ENCODE measurements around the gene PDIA2.

Gene PDIA2

GRCh38 chr16:280005-280460 is 2.9 kb upstream of the PDIA2 start (continued):
- TF ChIP-seq ZNF398 (tag by site-specific recombination; IDR thresholded peaks at IDR 0.05) (no peak), ZNF311 (tag by site-specific recombination; IDR thresholded peaks at IDR 0.05; ENCODE audit: borderline replicate concordance) (no peak), YY1 (tag by site-specific recombination; IDR thresholded peaks at IDR 0.05) (no peak), ZNF610 (tag by site-specific recombination; IDR thresholded peaks at IDR 0.05; ENCODE audit: borderline replicate concordance) (no peak), ZNF600 (tag by site-specific recombination; IDR thresholded peaks at IDR 0.05) (no peak), ZBTB7A (tag by site-specific recombination; IDR thresholded peaks at IDR 0.05; ENCODE audit: low read depth) (0 out of 2 replicates have a peak, but pooled peaks have one; percentile 77), ZBTB1 (tag by site-specific recombination; IDR thresholded peaks at IDR 0.05) (no peak), ZEB2 (tag by site-specific recombination; IDR thresholded peaks at IDR 0.05) (0 out of 2 replicates have a peak, but pooled peaks have one; percentile 17), ZBTB8A (tag by site-specific recombination; IDR thresholded peaks at IDR 0.05) (peak; percentile 37), SETDB1 (IDR thresholded peaks at IDR 0.05; ENCODE audit: insufficient read length, low read length) (no peak), PATZ1 (tag by site-specific recombination; IDR thresholded peaks at IDR 0.05) (peak; percentile 67), ZSCAN30 (tag by site-specific recombination; IDR thresholded peaks at IDR 0.05) (0 out of 2 replicates have a peak, but pooled peaks have one; percentile 29), ZNF202 (tag by site-specific recombination; IDR thresholded peaks at IDR 0.05; ENCODE audit: borderline replicate concordance) (no peak), ZNF830 (tag by site-specific recombination; IDR thresholded peaks at IDR 0.05; ENCODE audit: low read depth) (no peak), ZNF48 (tag by site-specific recombination; IDR thresholded peaks at IDR 0.05) (no peak), ZNF292 (tag by site-specific recombination; IDR thresholded peaks at IDR 0.05; ENCODE audit: borderline replicate concordance, low read depth) (no peak), HOXD13 (CRISPR knock-in tag; IDR thresholded peaks at IDR 0.05; ENCODE audit: borderline replicate concordance) (no peak), ZFP37 (tag by site-specific recombination; IDR thresholded peaks at IDR 0.05) (no peak), GLIS2 (tag by site-specific recombination; IDR thresholded peaks at IDR 0.05) (peak; percentile 46), OSR2 (tag by site-specific recombination; IDR thresholded peaks at IDR 0.05) (0 out of 2 replicates have a peak, but pooled peaks have one; percentile 22), ZNF571 (tag by site-specific recombination; IDR thresholded peaks at IDR 0.05) (no peak), ZNF404 (tag by site-specific recombination; IDR thresholded peaks at IDR 0.05) (no peak), ZNF37A (tag by site-specific recombination; IDR thresholded peaks at IDR 0.05) (no peak), ZNF555 (tag by site-specific recombination; conservative IDR thresholded peaks at IDR 0.05) (no peak), BCL11B (tag by site-specific recombination; IDR thresholded peaks at IDR 0.05; ENCODE audit: low read depth) (peak; percentile 27; the same call in 1 of the 2 replicates), SP2 (tag by site-specific recombination; IDR thresholded peaks at IDR 0.05) (peak; percentile 18; the same call in 1 of the 2 replicates)
- TF ChIP-seq, protein P1, sequence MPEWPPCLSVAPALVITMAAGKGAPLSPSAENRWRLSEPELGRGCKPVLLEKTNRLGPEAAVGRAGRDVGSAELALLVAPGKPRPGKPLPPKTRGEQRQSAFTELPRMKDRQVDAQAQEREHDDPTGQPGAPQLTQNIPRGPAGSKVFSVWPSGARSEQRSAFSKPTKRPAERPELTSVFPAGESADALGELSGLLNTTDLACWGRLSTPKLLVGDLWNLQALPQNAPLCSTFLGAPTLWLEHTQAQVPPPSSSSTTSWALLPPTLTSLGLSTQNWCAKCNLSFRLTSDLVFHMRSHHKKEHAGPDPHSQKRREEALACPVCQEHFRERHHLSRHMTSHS (tag by site-specific recombination; IDR thresholded peaks at IDR 0.05), result no peak
- TF ChIP-seq, protein P2, sequence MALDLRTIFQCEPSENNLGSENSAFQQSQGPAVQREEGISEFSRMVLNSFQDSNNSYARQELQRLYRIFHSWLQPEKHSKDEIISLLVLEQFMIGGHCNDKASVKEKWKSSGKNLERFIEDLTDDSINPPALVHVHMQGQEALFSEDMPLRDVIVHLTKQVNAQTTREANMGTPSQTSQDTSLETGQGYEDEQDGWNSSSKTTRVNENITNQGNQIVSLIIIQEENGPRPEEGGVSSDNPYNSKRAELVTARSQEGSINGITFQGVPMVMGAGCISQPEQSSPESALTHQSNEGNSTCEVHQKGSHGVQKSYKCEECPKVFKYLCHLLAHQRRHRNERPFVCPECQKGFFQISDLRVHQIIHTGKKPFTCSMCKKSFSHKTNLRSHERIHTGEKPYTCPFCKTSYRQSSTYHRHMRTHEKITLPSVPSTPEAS (tag by site-specific recombination; IDR thresholded peaks at IDR 0.05), result no peak
- TF ChIP-seq, protein P3, sequence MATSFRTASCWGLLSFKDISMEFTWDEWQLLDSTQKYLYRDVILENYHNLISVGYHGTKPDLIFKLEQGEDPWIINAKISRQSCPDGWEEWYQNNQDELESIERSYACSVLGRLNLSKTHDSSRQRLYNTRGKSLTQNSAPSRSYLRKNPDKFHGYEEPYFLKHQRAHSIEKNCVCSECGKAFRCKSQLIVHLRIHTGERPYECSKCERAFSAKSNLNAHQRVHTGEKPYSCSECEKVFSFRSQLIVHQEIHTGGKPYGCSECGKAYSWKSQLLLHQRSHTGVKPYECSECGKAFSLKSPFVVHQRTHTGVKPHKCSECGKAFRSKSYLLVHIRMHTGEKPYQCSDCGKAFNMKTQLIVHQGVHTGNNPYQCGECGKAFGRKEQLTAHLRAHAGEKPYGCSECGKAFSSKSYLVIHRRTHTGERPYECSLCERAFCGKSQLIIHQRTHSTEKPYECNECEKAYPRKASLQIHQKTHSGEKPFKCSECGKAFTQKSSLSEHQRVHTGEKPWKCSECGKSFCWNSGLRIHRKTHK (tag by site-specific recombination; IDR thresholded peaks at IDR 0.05), result no peak
- TF ChIP-seq, protein P4, sequence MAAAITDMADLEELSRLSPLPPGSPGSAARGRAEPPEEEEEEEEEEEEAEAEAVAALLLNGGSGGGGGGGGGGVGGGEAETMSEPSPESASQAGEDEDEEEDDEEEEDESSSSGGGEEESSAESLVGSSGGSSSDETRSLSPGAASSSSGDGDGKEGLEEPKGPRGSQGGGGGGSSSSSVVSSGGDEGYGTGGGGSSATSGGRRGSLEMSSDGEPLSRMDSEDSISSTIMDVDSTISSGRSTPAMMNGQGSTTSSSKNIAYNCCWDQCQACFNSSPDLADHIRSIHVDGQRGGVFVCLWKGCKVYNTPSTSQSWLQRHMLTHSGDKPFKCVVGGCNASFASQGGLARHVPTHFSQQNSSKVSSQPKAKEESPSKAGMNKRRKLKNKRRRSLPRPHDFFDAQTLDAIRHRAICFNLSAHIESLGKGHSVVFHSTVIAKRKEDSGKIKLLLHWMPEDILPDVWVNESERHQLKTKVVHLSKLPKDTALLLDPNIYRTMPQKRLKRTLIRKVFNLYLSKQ (tag by site-specific recombination; IDR thresholded peaks at IDR 0.05; ENCODE audit: borderline replicate concordance), result no peak
- TF ChIP-seq, protein P5, sequence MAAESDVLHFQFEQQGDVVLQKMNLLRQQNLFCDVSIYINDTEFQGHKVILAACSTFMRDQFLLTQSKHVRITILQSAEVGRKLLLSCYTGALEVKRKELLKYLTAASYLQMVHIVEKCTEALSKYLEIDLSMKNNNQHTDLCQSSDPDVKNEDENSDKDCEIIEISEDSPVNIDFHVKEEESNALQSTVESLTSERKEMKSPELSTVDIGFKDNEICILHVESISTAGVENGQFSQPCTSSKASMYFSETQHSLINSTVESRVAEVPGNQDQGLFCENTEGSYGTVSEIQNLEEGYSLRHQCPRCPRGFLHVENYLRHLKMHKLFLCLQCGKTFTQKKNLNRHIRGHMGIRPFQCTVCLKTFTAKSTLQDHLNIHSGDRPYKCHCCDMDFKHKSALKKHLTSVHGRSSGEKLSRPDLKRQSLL (tag by site-specific recombination; IDR thresholded peaks at IDR 0.05), result no peak

Measured in HEK293 (cell line).